A549 (cell line): ENCODE measurements around the gene SUCLA2. TPM values are rescaled to one million over a fixed set of nuclear protein-coding genes. Genes with fewer than 3 reads are reported as not detected.

Experiments
- ATAC-seq, 2 experiments: fragments of 200-7000 bp in 1 of 2; fragments of >200 bp in 1 of 2; cut with Nextera tagmentation in 1 of 2; cut with Tn5 transposase in 1 of 2; 3 replicates each; pipeline versions ENCODE4 v1.8.0 to v1.9.1; 2018 to 2020; ENCODE audit warnings: mild to moderate bottlenecking in 1 of 2, moderate library complexity in 1 of 2
- CTCF ChIA-PET: fragments of 300-600 bp; sonication (Branson Sonifier 250); formaldehyde crosslinking; extraction: SDS; loops from one replicate; lab custom pipeline; 2021; ENCODE audit warnings: antibody characterized with exemption, inconsistent platforms; lab: Yijun Ruan, JAX
- POLR2A ChIA-PET: fragments of 350-600 bp; formaldehyde crosslinking; extraction: SDS; loops from one replicate; lab custom pipeline; 2021; ENCODE audit warnings: antibody characterized with exemption, inconsistent platforms; lab: Yijun Ruan, JAX
- DNase-seq, 2 experiments: peaks; one replicate each; pipeline versions ENCODE4 v3.0.0 to v3.0.0-alpha.2; 2011 to 2016; ENCODE audit warnings: low read depth in 1 of 2, low spot score in 1 of 2
- FAIRE-seq: peaks from 2 replicates; lab custom pipeline; 2011; peaks lifted over from hg19 to GRCh38; lab: Jason Lieb, UNC
- H3K27ac ChIP-seq, 2 experiments: fragments of >200 bp; sonication (Bioruptor Twin); formaldehyde crosslinking; 3 replicates each; pipeline ENCODE4 v1.5.1; 2016 to 2017
- H3K4me1 ChIP-seq: fragments of >200 bp; sonication (Bioruptor Twin); formaldehyde crosslinking; 3 replicates; pipeline ENCODE4 v1.6.1; 2016
- H3K4me2 ChIP-seq: fragments of >200 bp; sonication (Bioruptor Twin); formaldehyde crosslinking; 3 replicates; pipeline ENCODE4 v1.6.1; 2016
- H3K4me3 ChIP-seq: fragments of >200 bp; sonication (Bioruptor Twin); formaldehyde crosslinking; 3 replicates; pipeline ENCODE4 v1.5.1; 2016
- H3K9me3 ChIP-seq: fragments of >200 bp; sonication (Bioruptor Twin); formaldehyde crosslinking; 3 replicates; pipeline ENCODE4 v1.6.1; 2016
- ATOH8 ChIP-seq: fragments of 250-450 bp; sonication (Bioruptor Pico); IDR thresholded peaks from 2 replicates; pipeline ENCODE4 v1.5.0; 2020; ENCODE audit warnings: low read depth, mild to moderate bottlenecking, moderate library complexity
- CBX2 ChIP-seq: fragments of 200-600 bp; sonication (generic); IDR thresholded peaks from 2 replicates; pipeline ENCODE4 v1.6.1; 2016; ENCODE audit warnings: low read depth, mild to moderate bottlenecking, borderline replicate concordance
- CBX8 ChIP-seq: fragments of 200-600 bp; sonication (generic); IDR thresholded peaks from 2 replicates; pipeline ENCODE4 v1.6.1; 2016
- CEBPB ChIP-seq, 2 experiments: fragments of >200 bp in 1 of 2; sonication (Bioruptor Twin) in 1 of 2; formaldehyde crosslinking in 1 of 2; IDR thresholded peaks; 2 replicates each; pipeline ENCODE4 v1.6.1; 2012 to 2016
- CHD2 ChIP-seq: fragments of 150-350 bp; IDR thresholded peaks from 2 replicates; pipeline ENCODE4 v1.6.1; 2014; ENCODE audit warnings: low read length; ENCODE audit not compliant: partially characterized antibody
- CTCF ChIP-seq: fragments of >200 bp; sonication (Bioruptor Twin); formaldehyde crosslinking; IDR thresholded peaks from 3 replicates; pipeline ENCODE4 v1.5.1; 2016
- EHMT2 ChIP-seq: fragments of 200-600 bp; sonication (generic); IDR thresholded peaks from 2 replicates; pipeline ENCODE4 v1.6.1; 2016; ENCODE audit warnings: antibody characterized with exemption, low read depth, mild to moderate bottlenecking, moderate library complexity
- ELK1 ChIP-seq: fragments of 150-350 bp; IDR thresholded peaks from 2 replicates; pipeline ENCODE4 v1.6.1; 2014; ENCODE audit warnings: low read depth, mild to moderate bottlenecking, low read length
- EP300 ChIP-seq, 2 experiments: fragments of >200 bp; sonication (Bioruptor Twin); formaldehyde crosslinking; IDR thresholded peaks; 2 replicates in 1 of 2; 3 replicates in 1 of 2; pipeline ENCODE4 v1.6.1; 2016 to 2017
- FOSB ChIP-seq: fragments of 250-450 bp; sonication (Bioruptor Pico); IDR thresholded peaks from 2 replicates; pipeline ENCODE4 v1.5.0; 2020; ENCODE audit warnings: mild to moderate bottlenecking, moderate library complexity
- FOSL2 ChIP-seq, 2 experiments: fragments of 450-650 bp in 1 of 2; fragments of >200 bp in 1 of 2; sonication (Bioruptor Twin) in 1 of 2; formaldehyde crosslinking; IDR thresholded peaks; 2 replicates each; pipeline versions ENCODE4 v1.5.0 to v1.6.1; 2016 to 2020; ENCODE audit warnings: mild to moderate bottlenecking in 1 of 2, moderate library complexity in 1 of 2
- FOXS1 ChIP-seq: fragments of 250-450 bp; sonication (Bioruptor Pico); IDR thresholded peaks from 2 replicates; pipeline ENCODE4 v1.5.0; 2020; ENCODE audit warnings: mild to moderate bottlenecking, moderate library complexity
- HDAC2 ChIP-seq: fragments of 200-600 bp; sonication (generic); IDR thresholded peaks from 2 replicates; pipeline ENCODE4 v1.6.1; 2016
- HEYL ChIP-seq: fragments of 250-450 bp; sonication (Bioruptor Pico); IDR thresholded peaks from 2 replicates; pipeline ENCODE4 v1.8.0; 2021; ENCODE audit warnings: mild to moderate bottlenecking, moderate library complexity
- HOXA7 ChIP-seq: fragments of 250-450 bp; sonication (Bioruptor Pico); IDR thresholded peaks from 2 replicates; pipeline ENCODE4 v1.5.0; 2020; ENCODE audit warnings: mild to moderate bottlenecking, moderate library complexity
- HOXB5 ChIP-seq: fragments of 250-450 bp; sonication (Bioruptor Pico); IDR thresholded peaks from 2 replicates; pipeline ENCODE4 v1.5.0; 2020; ENCODE audit warnings: mild to moderate bottlenecking, moderate library complexity
- MAFK ChIP-seq: fragments of 450-650 bp; IDR thresholded peaks from 2 replicates; pipeline ENCODE4 v1.6.1; 2014; ENCODE audit not compliant: partially characterized antibody
- MAX ChIP-seq: IDR thresholded peaks from 2 replicates; pipeline ENCODE4 v1.6.1; 2012
- MAZ ChIP-seq: fragments of 150-350 bp; IDR thresholded peaks from 2 replicates; pipeline ENCODE4 v1.6.1; 2014; ENCODE audit warnings: antibody characterized with exemption, low read depth, low read length, borderline replicate concordance
- PBX3 ChIP-seq: IDR thresholded peaks from 2 replicates; pipeline ENCODE4 v1.6.1; 2012
- PHF8 ChIP-seq: fragments of 200-600 bp; sonication (generic); IDR thresholded peaks from 2 replicates; pipeline ENCODE4 v1.6.1; 2016; ENCODE audit warnings: low read depth, mild to moderate bottlenecking, antibody characterized with exemption, moderate library complexity, borderline replicate concordance
- POLR2A ChIP-seq: IDR thresholded peaks from 2 replicates; pipeline ENCODE4 v1.6.1; 2012; ENCODE audit warnings: mild to moderate bottlenecking, low read length
- POLR2AphosphoS2 ChIP-seq: conservative IDR thresholded peaks from 2 replicates; pipeline ENCODE4 v1.6.1; 2012; ENCODE audit warnings: low read length, improper control_type of control experiment, inconsistent platforms
- RAD21 ChIP-seq, 2 experiments: fragments of >200 bp in 1 of 2; sonication (Bioruptor Twin) in 1 of 2; formaldehyde crosslinking in 1 of 2; IDR thresholded peaks in 1 of 2; conservative IDR thresholded peaks in 1 of 2; 2 replicates in 1 of 2; 3 replicates in 1 of 2; pipeline ENCODE4 v1.6.1; 2012 to 2018; ENCODE audit warnings: inconsistent platforms in 1 of 2
- REST ChIP-seq: fragments of 200-600 bp; sonication (generic); IDR thresholded peaks from 2 replicates; pipeline ENCODE4 v1.6.1; 2016; ENCODE audit warnings: antibody characterized with exemption, mild to moderate bottlenecking, moderate library complexity
- RFX5 ChIP-seq: fragments of 450-650 bp; IDR thresholded peaks from 2 replicates; pipeline ENCODE4 v1.7.1; 2014; ENCODE audit warnings: antibody characterized with exemption, mild to moderate bottlenecking, moderate library complexity
- RNF2 ChIP-seq: fragments of 200-600 bp; sonication (generic); IDR thresholded peaks from 2 replicates; pipeline ENCODE4 v1.6.1; 2016; ENCODE audit warnings: low read depth, mild to moderate bottlenecking, antibody characterized with exemption, moderate library complexity, borderline replicate concordance
- ZC3H11A ChIP-seq: fragments of 450-650 bp; IDR thresholded peaks from 2 replicates; pipeline ENCODE4 v1.6.1; 2014; ENCODE audit warnings: antibody characterized with exemption, mild to moderate bottlenecking
- WGBS: methylation state at CpG from one replicate; pipeline ENCODE4 v1.1.6; 2017; ENCODE audit errors: missing lambda C conversion rate; 5-methylcytosine and 5-hydroxymethylcytosine counted together
- polyA plus RNA-seq, 4 experiments: library from polyadenylated mRNA; depleted of rRNA in 3 of 4; stranded (reverse); fragments of >200 nt; fragmentation: RNase III in 1 of 4; extraction: RNeasy Plus Mini Kit Qiagen cat#74134 plus additional on column Dnase treatment in 1 of 4; gene quantifications; 2 replicates in 3 of 4; 3 replicates in 1 of 4; pipeline ENCODE4 v1.2.3, GENCODE V29; 2011 to 2017

SUCLA2 gene
- polyA plus RNA-seq, 2 of the 4 experiments (the other 2 are of a cell fraction): 52.6 to 65.4 TPM

- Histone ChIP-seq H3K4me1 (no peaks in the 10 kb centered on the region), H3K9me3 (no peaks in the 10 kb centered on the region), H3K4me2 (no peak overlapping the region), H3K4me3 (no peak overlapping the region), H3K27ac (no peak overlapping the region)
- POLR2A ChIA-PET: interaction anchor here (0.7 kb wide), 1 partner anchor 10 kb away, joined by 5 read pairs; no protein-coding TSS in a partner anchor
- no peak for ATAC-seq
- FAIRE-seq: no peak
- DNase-seq: no peak
- TF ChIP-seq EP300 (IDR thresholded peaks at IDR 0.05) (no peak), PBX3 (no peak), RAD21 (conservative IDR thresholded peaks at IDR 0.05 in 1 of 2, IDR thresholded peaks at IDR 0.05 in 1 of 2) (no peak), RNF2 (no peak), FOSB (CRISPR knock-in tag) (no peak), RFX5 (no peak), MAX (no peak), HOXA7 (CRISPR knock-in tag) (no peak), CEBPB (IDR thresholded peaks at IDR 0.05) (no peak), CTCF (no peak), ATOH8 (CRISPR knock-in tag) (no peak), ELK1 (no peak), EHMT2 (no peak), CHD2 (no peak), CBX8 (no peak), HOXB5 (CRISPR knock-in tag) (no peak), FOXS1 (CRISPR knock-in tag) (no peak)
- CTCF ChIA-PET: no interaction called here
- WGBS: 77% methylated on average over 4 of the region's 4 CpGs
Measured at GRCh38 chr13:47991859-47992258, 9.2 kb downstream of the SUCLA2 start.

GRCh38 chr13:47990920-47991466 is 10.1 kb downstream of the SUCLA2 start:
- ChIA-PET POLR2A (no interaction called here), CTCF (no interaction called here)
- no peak overlapping the region for H3K4me2 ChIP-seq
- H3K4me3 ChIP-seq: no peak overlapping the region
- H3K9me3 ChIP-seq: no peaks in the 10 kb centered on the region
- FAIRE-seq: no peak
- H3K4me1 ChIP-seq: no peaks in the 10 kb centered on the region
- 97% methylated on average over 2 of the region's 2 CpGs for WGBS
- H3K27ac ChIP-seq: no peak overlapping the region
- no peak for DNase-seq
- no peak for ATAC-seq
- TF ChIP-seq EP300 (IDR thresholded peaks at IDR 0.05) (no peak), PHF8 (no peak), FOSB (CRISPR knock-in tag) (no peak), RNF2 (no peak), ZC3H11A (no peak), HEYL (CRISPR knock-in tag) (no peak), HOXA7 (CRISPR knock-in tag) (no peak), ELK1 (no peak), CBX2 (no peak), FOSL2 (IDR thresholded peaks at IDR 0.05) (no peak), FOSL2 (CRISPR knock-in tag; IDR thresholded peaks at IDR 0.05) (no peak), POLR2AphosphoS2 (no peak), CHD2 (no peak), MAZ (no peak), REST (no peak), POLR2A (no peak), HDAC2 (no peak), MAFK (no peak)
